CD4-positive, alpha-beta T cell (primary cell): ENCODE measurements around the gene FN3KRP. TPM values are rescaled to one million over a fixed set of nuclear protein-coding genes. Genes with fewer than 3 reads are reported as not detected.

ENCODE experiments used
- ATAC-seq: fragments of 200-7000 bp; cut with Tn5 transposase; one replicate; pipeline ENCODE4 v1.10.0; 2022; ENCODE audit warnings: mild to moderate bottlenecking; ENCODE audit not compliant: poor library complexity
- CTCF ChIA-PET: fragments of 350-600 bp; sonication (Branson Sonifier 250); formaldehyde crosslinking; loops from one replicate; lab custom pipeline; 2021; ENCODE audit warnings: antibody characterized with exemption, inconsistent platforms; lab: Charles Lee
- POLR2A ChIA-PET: fragments of 350-600 bp; sonication (Branson Sonifier 250); formaldehyde crosslinking; loops from one replicate; lab custom pipeline; 2021; ENCODE audit warnings: antibody characterized with exemption, inconsistent platforms; lab: Charles Lee
- DNase-seq, 14 experiments: peaks; one replicate each; pipeline ENCODE4 v3.0.0-alpha.2; 2013 to 2020; ENCODE audit warnings: mixed read lengths in 2 of 14
- H3K27ac ChIP-seq, 2 donors: one replicate each; pipeline versions ENCODE4 v1.5.1 to v1.7.0; 2013; ENCODE audit warnings: low read length in 2 of 2, low read depth in 1 of 2, mild to moderate bottlenecking in 1 of 2
- H3K27me3 ChIP-seq, 2 experiments: 1 replicate in 1 of 2; 2 replicates in 1 of 2; pipeline versions ENCODE4 v1.6.1 to v1.7.0; 2013; ENCODE audit warnings: low read length in 2 of 2, control low read depth in 1 of 2, mild to moderate bottlenecking in 1 of 2, moderate library complexity in 1 of 2; ENCODE audit not compliant: insufficient read depth in 2 of 2, control insufficient read depth in 1 of 2
- H3K36me3 ChIP-seq: one replicate; pipeline ENCODE4 v1.6.1; 2013; ENCODE audit warnings: low read length, control low read depth; ENCODE audit not compliant: insufficient read depth
- H3K4me1 ChIP-seq: one replicate; pipeline ENCODE4 v1.6.1; 2013; ENCODE audit warnings: low read length, control low read depth; ENCODE audit not compliant: insufficient read depth
- H3K4me3 ChIP-seq: one replicate; pipeline ENCODE4 v1.5.1; 2013; ENCODE audit warnings: mild to moderate bottlenecking, low read length, moderate library complexity
- H3K9me3 ChIP-seq, 2 experiments: 1 replicate in 1 of 2; 2 replicates in 1 of 2; pipeline versions ENCODE4 v1.6.1 to v1.7.0; 2013; ENCODE audit warnings: low read length in 2 of 2, mild to moderate bottlenecking in 2 of 2, control low read depth in 1 of 2, moderate library complexity in 1 of 2; ENCODE audit not compliant: control insufficient read depth in 1 of 2, insufficient read depth in 1 of 2
- H3K27ac Mint-ChIP-seq: one replicate; pipeline ENCODE4 v1.8.0; 2020; ENCODE audit warnings: mixed read lengths
- H3K27me3 Mint-ChIP-seq: one replicate; pipeline ENCODE4 v1.8.0; 2021; ENCODE audit warnings: mixed read lengths
- H3K36me3 Mint-ChIP-seq: one replicate; pipeline ENCODE4 v1.8.0; 2021; ENCODE audit warnings: low read depth, mixed read lengths
- H3K4me1 Mint-ChIP-seq: one replicate; pipeline ENCODE4 v1.8.0; 2021; ENCODE audit warnings: low read depth, mixed read lengths
- H3K4me3 Mint-ChIP-seq: one replicate; pipeline ENCODE4 v1.8.0; 2020; ENCODE audit warnings: mild to moderate bottlenecking, mixed read lengths
- H3K9me3 Mint-ChIP-seq: one replicate; pipeline ENCODE4 v1.8.0; 2020; ENCODE audit warnings: mixed read lengths
- CTCF ChIP-seq: fragments of 200-600 bp; IDR thresholded peaks from one replicate; pipeline ENCODE4 v1.8.0; 2022; ENCODE audit warnings: antibody characterized with exemption, mild to moderate bottlenecking
- intact Hi-C, 2 experiments: fragments of 100-400 bp; cut with DNase I in 1 of 2; cut with micrococcal nuclease in 1 of 2; formaldehyde crosslinking; loops; one replicate each; pipeline versions ENCODE4 v1.15.1 to v1.9.0; 2023 to 2025; cut with DNase I, micrococcal nuclease
- microRNA-seq: library from miRNA; unstranded; fragments of <30 nt; microRNA quantifications from one replicate; pipeline ENCODE4 v1.2.0, GENCODE V29; 2021; ENCODE audit warnings: borderline microRNAs expressed, borderline replicate concordance
- total RNA-seq, 174 experiments: library from RNA in 2 of 174; stranded (reverse) in 2 of 174; gene quantifications; one replicate each; pipeline ENCODE4 v1.2.3 and lab custom pipeline; 2021 to 2026

FN3KRP gene
- total RNA-seq, 2 experiments from 2014 or later = 30.6 to 31.2 TPM

GRCh38 chr17:82776454-82776853, 59.9 kb downstream of the FN3KRP start:
- TF ChIP-seq CTCF = no peak
- Mint-ChIP-seq H3K4me3 (no peak overlapping the region), H3K27ac (no peak overlapping the region), H3K4me1 (peaks cover 10% of the 10 kb centered on the region), H3K27me3 (no peaks in the 10 kb centered on the region), H3K9me3 (no peaks in the 10 kb centered on the region), H3K36me3 (peaks cover 25% of the 10 kb centered on the region)
- ChIA-PET POLR2A (no interaction called here), CTCF (interaction anchor here (1.9 kb wide), 1 partner anchor 108 kb away, joined by 7 read pairs; no protein-coding TSS in a partner anchor)
- peak in 1 of 14 experiments; percentile 21 for DNase-seq
- H3K4me3 ChIP-seq = no peak overlapping the region
- H3K36me3 ChIP-seq = peaks cover 17% of the 10 kb centered on the region
- no peaks in the 10 kb centered on the region for H3K27me3 ChIP-seq
- no peaks in the 10 kb centered on the region for H3K9me3 ChIP-seq
- ATAC-seq = no peak
- peaks cover 19% of the 10 kb centered on the region for H3K4me1 ChIP-seq
- H3K27ac ChIP-seq = no peak overlapping the region
- intact Hi-C loops = no loop called here

Small RNAs within 50 kb of the gene (microRNA-seq; reads per million reads assigned to microRNA genes)
- gene MIR4525 = 0.61 reads per million

Other genes with a start within 250 kb of the FN3KRP start
- 10 to 100 TPM; 32.5 to 33.7 TPM for gene FOXK2, start 197.0 kb upstream of the FN3KRP start, total RNA-seq
- 10 to 100 TPM; 49.8 to 54.3 TPM for gene WDR45B, start 68.3 kb upstream of the FN3KRP start, total RNA-seq
- gene RAB40B, start 18.0 kb upstream of the FN3KRP start, total RNA-seq = 1 to 10 TPM; 1.6 to 2.0 TPM
- gene FN3K, start 18.9 kb downstream of the FN3KRP start, total RNA-seq = 1 to 10 TPM; 4.2 to 4.9 TPM
- 10 to 100 TPM; 74.6 to 80.3 TPM for gene TBCD, start 35.4 kb downstream of the FN3KRP start, total RNA-seq
- not detected for gene ZNF750, start 123.3 kb downstream of the FN3KRP start, total RNA-seq